H1 (cell line): ENCODE measurements around the gene DCP2.

Source experiments
- BACH1 ChIP-seq: IDR thresholded peaks from 2 replicates; pipeline ENCODE4 v1.6.1; 2012; ENCODE audit warnings: low read length, improper control_type of control experiment
- CHD2 ChIP-seq: IDR thresholded peaks from 2 replicates; pipeline ENCODE4 v1.6.1; 2012; ENCODE audit warnings: low read length, improper control_type of control experiment
- EZH2 ChIP-seq: fragments of 200-600 bp; sonication (generic); IDR thresholded peaks from 2 replicates; pipeline ENCODE4 v1.7.1; 2012; ENCODE audit warnings: low read depth, mild to moderate bottlenecking, moderate library complexity, low read length, inconsistent platforms; ENCODE audit not compliant: severe bottlenecking
- GABPA ChIP-seq: IDR thresholded peaks from 2 replicates; pipeline ENCODE4 v1.6.1; 2011; ENCODE audit warnings: mild to moderate bottlenecking, low read length, moderate library complexity, borderline replicate concordance; ENCODE audit not compliant: insufficient read depth
- POLR2A ChIP-seq, 2 experiments: IDR thresholded peaks; 1 replicate in 1 of 2; 2 replicates in 1 of 2; pipeline ENCODE4 v1.6.1; 2011; ENCODE audit warnings: low read depth in 2 of 2, low read length in 2 of 2, mild to moderate bottlenecking in 2 of 2; ENCODE audit errors: control extremely low read depth in 1 of 2
- POLR2AphosphoS5 ChIP-seq: IDR thresholded peaks from 2 replicates; pipeline ENCODE4 v1.6.1; 2011; ENCODE audit warnings: low read depth, low read length
- SIX5 ChIP-seq: IDR thresholded peaks from 2 replicates; pipeline ENCODE4 v1.6.1; 2011; ENCODE audit warnings: mild to moderate bottlenecking, low read depth, low read length
- SP4 ChIP-seq: IDR thresholded peaks from 2 replicates; pipeline ENCODE4 v1.6.1; 2012; ENCODE audit warnings: low read length, inconsistent platforms
- ZNF274 ChIP-seq: IDR thresholded peaks from 2 replicates; pipeline ENCODE4 v1.7.0; 2012; ENCODE audit warnings: low read length, borderline replicate concordance; ENCODE audit errors: extremely low read depth
- TF ChIP-seq, protein P1 (sequence below), 3 experiments: IDR thresholded peaks; 1 replicate in 2 of 3; 2 replicates in 1 of 3; pipeline versions ENCODE4 v1.5.1 to v1.6.1; 2011; ENCODE audit warnings: low read length in 3 of 3, mild to moderate bottlenecking in 3 of 3, inconsistent platforms in 2 of 3, low read depth in 1 of 3, moderate library complexity in 1 of 3; ENCODE audit not compliant: insufficient read depth in 1 of 3; ENCODE audit errors: control extremely low read depth in 1 of 3

DNA sequence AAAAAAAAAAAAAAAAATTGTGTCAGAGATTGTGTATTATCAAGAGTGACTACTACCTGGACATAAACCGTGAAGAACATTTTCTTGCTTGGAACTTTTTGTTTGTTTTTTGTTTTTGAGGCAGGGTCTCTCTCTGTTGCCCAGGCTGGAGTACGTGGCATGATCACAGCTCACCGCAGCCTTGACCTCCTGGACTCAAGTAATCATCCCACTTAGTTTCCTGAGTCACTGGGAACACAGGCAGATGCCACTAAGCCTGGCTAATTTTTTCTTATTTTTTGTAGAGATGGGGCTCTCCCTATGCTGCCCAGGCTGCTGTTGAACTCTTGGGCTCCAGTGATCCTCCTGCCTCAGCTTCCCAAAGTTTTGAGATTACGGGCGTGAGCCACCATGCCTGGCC, 25.8 kb downstream of the DCP2 start:
- TF ChIP-seq EZH2: no peak
- TF ChIP-seq, protein P1, sequence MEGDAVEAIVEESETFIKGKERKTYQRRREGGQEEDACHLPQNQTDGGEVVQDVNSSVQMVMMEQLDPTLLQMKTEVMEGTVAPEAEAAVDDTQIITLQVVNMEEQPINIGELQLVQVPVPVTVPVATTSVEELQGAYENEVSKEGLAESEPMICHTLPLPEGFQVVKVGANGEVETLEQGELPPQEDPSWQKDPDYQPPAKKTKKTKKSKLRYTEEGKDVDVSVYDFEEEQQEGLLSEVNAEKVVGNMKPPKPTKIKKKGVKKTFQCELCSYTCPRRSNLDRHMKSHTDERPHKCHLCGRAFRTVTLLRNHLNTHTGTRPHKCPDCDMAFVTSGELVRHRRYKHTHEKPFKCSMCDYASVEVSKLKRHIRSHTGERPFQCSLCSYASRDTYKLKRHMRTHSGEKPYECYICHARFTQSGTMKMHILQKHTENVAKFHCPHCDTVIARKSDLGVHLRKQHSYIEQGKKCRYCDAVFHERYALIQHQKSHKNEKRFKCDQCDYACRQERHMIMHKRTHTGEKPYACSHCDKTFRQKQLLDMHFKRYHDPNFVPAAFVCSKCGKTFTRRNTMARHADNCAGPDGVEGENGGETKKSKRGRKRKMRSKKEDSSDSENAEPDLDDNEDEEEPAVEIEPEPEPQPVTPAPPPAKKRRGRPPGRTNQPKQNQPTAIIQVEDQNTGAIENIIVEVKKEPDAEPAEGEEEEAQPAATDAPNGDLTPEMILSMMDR (IDR thresholded peaks at IDR 0.05; ENCODE audit: control extremely low read depth in 1 of 3, insufficient read depth in 1 of 3, low read depth in 1 of 3, low read length in 3 of 3): no peak
- TF ChIP-seq POLR2A (IDR thresholded peaks at IDR 0.05; ENCODE audit: control extremely low read depth in 1 of 2, low read depth in 2 of 2, low read length in 2 of 2): no peak
- TF ChIP-seq BACH1: no peak
- TF ChIP-seq ZNF274: no peak
- no peak for TF ChIP-seq CHD2
- TF ChIP-seq GABPA: no peak
- no peak for TF ChIP-seq SIX5
- TF ChIP-seq POLR2AphosphoS5: no peak
- no peak for TF ChIP-seq SP4
